IMR-90 (cell line): Measurements from ENCODE around the gene KCNK4. TPM values are rescaled to one million over a fixed set of nuclear protein-coding genes. Genes with fewer than 3 reads are reported as not detected.
A peak's percentile ranks its signal among the peaks of the same experiment; 100 is the strongest.

Experiments
- ATAC-seq: fragments of 200-7000 bp; cut with Tn5 transposase; 2 replicates; pipeline ENCODE4 v1.9.1; 2020; ENCODE audit warnings: low read depth, mild to moderate bottlenecking, moderate library complexity
- BruUV-seq: library from RNA; stranded (reverse); fragments of 400-500 nt; replicated peaks from 2 replicates; lab custom pipeline; 2021; lab: Mats Ljungman, UMichigan
- CTCF ChIA-PET: fragments of 300-600 bp; formaldehyde crosslinking; extraction: SDS; loops from one replicate; lab custom pipeline; 2021; ENCODE audit warnings: antibody characterized with exemption; lab: Yijun Ruan, JAX
- POLR2A ChIA-PET: fragments of 300-600 bp; sonication (Branson Sonifier 250); formaldehyde crosslinking; loops from one replicate; lab custom pipeline; 2022; ENCODE audit warnings: antibody characterized with exemption; ENCODE audit not compliant: unreplicated experiment; lab: Charles Lee
- DNase-seq: peaks from one replicate; pipeline ENCODE4 v3.0.0; 2013
- H2AFZ ChIP-seq: replicated peaks from 2 replicates; pipeline ENCODE3; 2013; ENCODE audit warnings: low read length, mild to moderate bottlenecking; ENCODE audit not compliant: poor library complexity
- H2AK5ac ChIP-seq: 2 replicates; pipeline ENCODE4 v1.6.1; 2013; ENCODE audit warnings: low read depth, low read length, inconsistent platforms
- H2AK9ac ChIP-seq: replicated peaks from 2 replicates; pipeline ENCODE3; 2013; ENCODE audit warnings: mild to moderate bottlenecking, low read depth, low read length, moderate library complexity; ENCODE audit not compliant: poor library complexity
- H2BK120ac ChIP-seq: 2 replicates; pipeline ENCODE4 v1.6.1; 2013; ENCODE audit warnings: low read depth, low read length, inconsistent platforms
- H2BK15ac ChIP-seq: 3 replicates; pipeline ENCODE4 v1.6.1; 2013; ENCODE audit warnings: low read depth, low read length, inconsistent platforms
- H2BK20ac ChIP-seq: 2 replicates; pipeline ENCODE4 v1.6.1; 2013; ENCODE audit warnings: low read depth, mild to moderate bottlenecking, inconsistent platforms, low read length, moderate library complexity
- H2BK5ac ChIP-seq: 2 replicates; pipeline ENCODE4 v1.6.1; 2013; ENCODE audit warnings: mild to moderate bottlenecking, low read depth, low read length, inconsistent platforms; ENCODE audit not compliant: poor library complexity, severe bottlenecking
- H3K14ac ChIP-seq: replicated peaks from 2 replicates; pipeline ENCODE4 v1.6.1; 2013; ENCODE audit warnings: low read depth, low read length, inconsistent platforms
- H3K18ac ChIP-seq: 2 replicates; pipeline ENCODE4 v1.6.1; 2013; ENCODE audit warnings: low read depth, low read length, control low read depth
- H3K23ac ChIP-seq: 2 replicates; pipeline ENCODE4 v1.6.1; 2013; ENCODE audit warnings: low read depth, low read length, inconsistent platforms
- H3K27ac ChIP-seq: 2 replicates; pipeline ENCODE4 v1.5.1; 2013; ENCODE audit warnings: mild to moderate bottlenecking, control low read depth, low read length; ENCODE audit not compliant: insufficient read depth
- H3K27me3 ChIP-seq: 2 replicates; pipeline ENCODE4 v1.6.1; 2013; ENCODE audit warnings: low read length; ENCODE audit not compliant: control insufficient read depth, insufficient read depth
- H3K36me3 ChIP-seq: 2 replicates; pipeline ENCODE4 v1.6.1; 2013; ENCODE audit warnings: low read length, mixed read lengths; ENCODE audit not compliant: control insufficient read depth, insufficient read depth
- H3K4ac ChIP-seq: 2 replicates; pipeline ENCODE4 v1.6.1; 2013; ENCODE audit warnings: low read depth, low read length, inconsistent platforms
- H3K4me1 ChIP-seq: 2 replicates; pipeline ENCODE4 v1.6.1; 2013; ENCODE audit warnings: low read length, mixed read lengths; ENCODE audit not compliant: control insufficient read depth, insufficient read depth
- H3K4me2 ChIP-seq: 2 replicates; pipeline ENCODE4 v1.6.1; 2013; ENCODE audit warnings: low read depth, mild to moderate bottlenecking, control low read depth, low read length, moderate library complexity
- H3K4me3 ChIP-seq: 2 replicates; pipeline ENCODE4 v1.5.1; 2013; ENCODE audit warnings: low read depth, mild to moderate bottlenecking, control low read depth, low read length, moderate library complexity; ENCODE audit not compliant: insufficient read depth
- H3K56ac ChIP-seq: 2 replicates; pipeline ENCODE4 v1.6.1; 2013; ENCODE audit warnings: low read length, inconsistent platforms; ENCODE audit not compliant: insufficient read depth; ENCODE audit errors: extremely low read depth
- H3K79me1 ChIP-seq, 2 experiments: 2 replicates each; pipeline ENCODE4 v1.6.1; 2013; ENCODE audit warnings: low read length in 2 of 2, inconsistent platforms in 1 of 2, low read depth in 1 of 2
- H3K9ac ChIP-seq: 2 replicates; pipeline ENCODE4 v1.6.1; 2013; ENCODE audit warnings: low read depth, low read length, control low read depth
- H3K9me1 ChIP-seq: 2 replicates; pipeline ENCODE4 v1.6.1; 2013; ENCODE audit warnings: low read length, inconsistent platforms; ENCODE audit not compliant: insufficient read depth
- H3K9me3 ChIP-seq: 2 replicates; pipeline ENCODE4 v1.6.1; 2013; ENCODE audit warnings: low read length; ENCODE audit not compliant: control insufficient read depth, insufficient read depth
- H4K20me1 ChIP-seq: 2 replicates; pipeline ENCODE4 v1.6.1; 2013; ENCODE audit warnings: low read length, inconsistent platforms; ENCODE audit not compliant: insufficient read depth
- H4K5ac ChIP-seq: 2 replicates; pipeline ENCODE4 v1.6.1; 2013; ENCODE audit warnings: mild to moderate bottlenecking, low read depth, low read length, control low read depth
- H4K8ac ChIP-seq, 2 experiments: 2 replicates each; pipeline ENCODE4 v1.6.1; 2013; ENCODE audit warnings: low read depth in 2 of 2, low read length in 2 of 2, control low read depth in 1 of 2, inconsistent platforms in 1 of 2
- H4K91ac ChIP-seq: 2 replicates; pipeline ENCODE4 v1.6.1; 2013; ENCODE audit warnings: low read depth, low read length, inconsistent platforms; ENCODE audit not compliant: insufficient read depth
- BHLHE40 ChIP-seq: fragments of 150-350 bp; IDR thresholded peaks from 2 replicates; pipeline ENCODE4 v1.6.1; 2016; ENCODE audit warnings: mild to moderate bottlenecking, low read depth, low read length
- CHD1 ChIP-seq: IDR thresholded peaks from 2 replicates; pipeline ENCODE4 v1.6.1; 2012; ENCODE audit warnings: low read depth, low read length, improper control_type of control experiment
- FOS ChIP-seq: fragments of 150-350 bp; IDR thresholded peaks from 2 replicates; pipeline ENCODE4 v1.6.1; 2016; ENCODE audit warnings: low read depth, low read length
- MAFK ChIP-seq: IDR thresholded peaks from 2 replicates; pipeline ENCODE4 v1.6.1; 2012; ENCODE audit warnings: low read depth, low read length, improper control_type of control experiment
- MXI1 ChIP-seq: IDR thresholded peaks from 2 replicates; pipeline ENCODE4 v1.6.1; 2012; ENCODE audit warnings: low read depth, mild to moderate bottlenecking, low read length, moderate library complexity, borderline replicate concordance
- POLR2A ChIP-seq: IDR thresholded peaks from 2 replicates; pipeline ENCODE4 v1.6.1; 2012; ENCODE audit warnings: mild to moderate bottlenecking, low read depth, low read length
- RCOR1 ChIP-seq: IDR thresholded peaks from 2 replicates; pipeline ENCODE4 v1.6.1; 2012; ENCODE audit warnings: mild to moderate bottlenecking, low read length, improper control_type of control experiment; ENCODE audit not compliant: insufficient replicate concordance
- RFX5 ChIP-seq: IDR thresholded peaks from 2 replicates; pipeline ENCODE4 v1.8.0; 2012; ENCODE audit warnings: low read depth, mild to moderate bottlenecking, low read length, moderate library complexity
- WGBS, 2 experiments: methylation state at CpG; one replicate each; pipeline versions ENCODE4 v1.1.5 to v1.1.7; 2013; ENCODE audit warnings: missing lambda C conversion rate in 2 of 2; ENCODE audit not compliant: insufficient read length in 1 of 2; ENCODE audit errors: extremely low coverage in 2 of 2; 5-methylcytosine and 5-hydroxymethylcytosine counted together
- dilution Hi-C: fragments of 300-500 bp; cut with HindIII; formaldehyde crosslinking; loops from one replicate; pipeline ENCODE4 v1.14.3; 2018; ENCODE audit warnings: low sequenced_read_pairs; ENCODE audit not compliant: unreplicated experiment
- in situ Hi-C: fragments of 300-500 bp; cut with MboI; formaldehyde crosslinking; loops from 3 replicates; pipeline ENCODE4 v1.14.3; 2019; ENCODE audit warnings: low sequenced_read_pairs, inconsistent platforms, mixed read lengths
- intact Hi-C: fragments of 100-400 bp; cut with micrococcal nuclease; formaldehyde crosslinking; loops from 2 replicates; pipeline ENCODE4 v1.10.0; 2022
- polyA plus RNA-seq, 3 experiments: library from polyadenylated mRNA; depleted of rRNA; stranded (reverse); fragments of >200 nt; gene quantifications; 2 replicates each; pipeline ENCODE4 v1.2.3, GENCODE V29; 2012; ENCODE audit warnings: low replicate concordance in 1 of 3
- total RNA-seq: library from RNA; depleted of rRNA; stranded (reverse); fragments of >200 nt; gene quantifications from 2 replicates; pipeline ENCODE4 v1.2.3, GENCODE V29; 2012
- TF ChIP-seq, protein P1 (sequence below): fragments of 150-350 bp; IDR thresholded peaks from 2 replicates; pipeline ENCODE4 v1.6.1; 2016; ENCODE audit warnings: low read depth, mild to moderate bottlenecking, low read length, moderate library complexity, borderline replicate concordance
- TF ChIP-seq, protein P2 (sequence below): fragments of 150-350 bp; IDR thresholded peaks from 2 replicates; pipeline ENCODE4 v1.6.1; 2017; ENCODE audit warnings: mild to moderate bottlenecking, antibody characterized with exemption, low read length, low read depth

Gene KCNK4
- total and polyA plus RNA-seq, 2 of the 4 experiments (the other 2 are of a cell fraction): not detected

DNA sequence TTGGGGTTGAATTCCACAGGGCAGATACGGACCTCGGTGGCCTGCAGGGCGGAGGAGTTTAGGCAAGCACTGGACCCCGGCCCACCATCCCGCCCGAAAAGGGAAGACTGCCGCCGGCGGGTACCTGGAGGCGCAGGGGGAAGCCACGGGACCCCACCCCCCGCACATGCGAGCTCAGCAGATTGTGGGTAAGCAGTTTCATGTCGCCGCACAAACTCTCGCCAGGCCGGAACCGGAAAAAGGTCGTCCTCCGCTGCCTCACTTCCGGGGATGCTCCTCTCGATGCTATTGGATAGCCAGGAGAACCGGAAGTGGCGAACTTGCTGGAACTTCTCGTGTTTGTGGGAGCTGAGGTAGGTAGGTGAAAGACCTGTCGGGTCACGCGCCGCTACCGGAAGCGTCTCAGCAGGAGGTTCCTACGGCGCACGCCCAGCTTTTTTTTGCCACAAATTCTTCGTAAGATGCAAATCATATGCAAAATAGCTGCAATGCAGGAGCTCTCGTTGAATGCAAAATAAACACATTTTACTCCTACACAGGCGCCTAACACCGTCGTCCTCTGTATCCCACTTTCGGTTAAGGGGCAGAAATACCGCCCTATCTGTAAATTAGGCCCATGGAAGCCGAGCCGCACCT lies 26.3 kb downstream of the KCNK4 start, which contains the start of gene TRMT112 (continued):
- TF ChIP-seq MAFK: peak; percentile 88
- TF ChIP-seq RCOR1: peak; percentile 32

DNA sequence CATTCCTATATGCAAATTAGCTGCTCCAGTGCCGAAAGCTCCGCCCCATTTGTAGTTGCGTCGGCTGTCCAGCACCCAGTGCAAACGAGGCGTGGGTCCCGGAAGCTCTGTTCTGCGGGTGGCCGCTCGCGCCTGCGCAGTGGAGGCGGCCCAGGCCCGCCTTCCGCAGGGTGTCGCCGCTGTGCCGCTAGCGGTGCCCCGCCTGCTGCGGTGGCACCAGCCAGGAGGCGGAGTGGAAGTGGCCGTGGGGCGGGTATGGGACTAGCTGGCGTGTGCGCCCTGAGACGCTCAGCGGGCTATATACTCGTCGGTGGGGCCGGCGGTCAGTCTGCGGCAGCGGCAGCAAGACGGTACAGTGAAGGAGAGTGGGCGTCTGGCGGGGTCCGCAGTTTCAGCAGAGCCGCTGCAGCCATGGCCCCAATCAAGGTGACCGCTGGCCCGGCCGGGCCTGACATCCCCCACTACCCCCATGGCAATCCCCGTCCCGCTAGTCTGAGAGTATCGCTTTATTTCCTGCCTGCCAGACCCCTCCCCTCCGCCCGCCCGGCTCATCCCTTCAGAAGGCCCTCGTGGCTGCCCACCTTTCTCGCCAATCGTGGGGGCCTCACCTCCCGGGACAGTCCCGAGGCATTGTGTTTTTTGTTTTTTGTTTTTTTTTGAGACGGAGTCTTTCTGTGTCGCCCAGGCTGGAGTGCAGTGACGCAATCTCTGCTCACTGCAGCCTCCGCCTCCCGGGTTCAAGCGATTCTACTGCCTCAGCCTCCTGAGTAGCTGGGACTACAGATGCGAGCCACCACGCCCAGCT lies 27.1 kb downstream of the KCNK4 start, which contains the start of gene PRDX5:
Gene PRDX5, plus strand, starts transcription at position 161 of the 805 bp plus-strand sequence. Its CDS starts 95 bp downstream, at position 256.
- ATAC-seq (peak; percentile 92), DNase-seq (peak; percentile 94)
- Histone ChIP-seq H3K56ac (peak within 1 kb of the TSS; percentile 93), H3K27ac (peak within 1 kb of the TSS; percentile 79), H3K4me1 (peaks cover 6% of the 10 kb centered on the region), H2AK5ac (peak within 1 kb of the TSS; percentile 96), H3K23ac (peak within 1 kb of the TSS; percentile 92), H3K9me3 (no peaks in the 10 kb centered on the region), H3K79me1 (peaks cover 7 to 34% of the 10 kb centered on the region in 2 experiments), H3K18ac (peak within 1 kb of the TSS; percentile 42), H4K91ac (peak within 1 kb of the TSS; percentile 94), H4K5ac (peak within 1 kb of the TSS; percentile 80), H3K9ac (peak within 1 kb of the TSS; percentile 91), H3K14ac (peak within 1 kb of the TSS; percentile 95), H2BK5ac (peak within 1 kb of the TSS; percentile 89), H3K27me3 (no peaks in the 10 kb centered on the region), H2AK9ac (peak within 1 kb of the TSS; percentile 98), H3K4ac (peak within 1 kb of the TSS; percentile 98), H3K36me3 (peaks cover 31% of the 10 kb centered on the region), H2BK120ac (peak within 1 kb of the TSS; percentile 76), H4K20me1 (no peaks in the 10 kb centered on the region; the same call in 1 of the 2 replicates), H3K4me3 (peak within 1 kb of the TSS; percentile 67), H2BK15ac (peak within 1 kb of the TSS; percentile 76; the same call in 1 of the 3 replicates), H3K4me2 (peak within 1 kb of the TSS; percentile 95), H2AFZ (peak within 1 kb of the TSS; percentile 85), H2BK20ac (peak within 1 kb of the TSS; percentile 69), H4K8ac (peak within 1 kb of the TSS; percentile 91 to 99), H3K9me1 (peaks cover 14% of the 10 kb centered on the region)
- dilution Hi-C loops (no loop called here), in situ Hi-C loops (no loop called here), intact Hi-C loops (loop anchor here (1.0 kb wide), 1 partner anchor 37 kb away; no protein-coding TSS in a partner anchor)
- ChIA-PET POLR2A (interaction anchor here (0.6 to 1.0 kb wide), 7 partner anchors 13 to 71 kb away, joined by 3 to 4 read pairs (median 3); partner anchors contain the start of gene ESRRA), CTCF (interaction anchor here (0.5 to 2.3 kb wide), 7 partner anchors 14 to 47 kb away, joined by 3 to 27 read pairs (median 6); no protein-coding TSS in a partner anchor)
- no TSS peak for BruUV-seq
- 0% methylated on average over 11 of the region's 61 CpGs; no CpG with 5 or more reads in 1 of the 2 experiments for WGBS, 2 experiments
- TF ChIP-seq, protein P1, sequence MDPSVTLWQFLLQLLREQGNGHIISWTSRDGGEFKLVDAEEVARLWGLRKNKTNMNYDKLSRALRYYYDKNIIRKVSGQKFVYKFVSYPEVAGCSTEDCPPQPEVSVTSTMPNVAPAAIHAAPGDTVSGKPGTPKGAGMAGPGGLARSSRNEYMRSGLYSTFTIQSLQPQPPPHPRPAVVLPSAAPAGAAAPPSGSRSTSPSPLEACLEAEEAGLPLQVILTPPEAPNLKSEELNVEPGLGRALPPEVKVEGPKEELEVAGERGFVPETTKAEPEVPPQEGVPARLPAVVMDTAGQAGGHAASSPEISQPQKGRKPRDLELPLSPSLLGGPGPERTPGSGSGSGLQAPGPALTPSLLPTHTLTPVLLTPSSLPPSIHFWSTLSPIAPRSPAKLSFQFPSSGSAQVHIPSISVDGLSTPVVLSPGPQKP: no peak
- TF ChIP-seq RFX5 (no peak), BHLHE40 (peak; percentile 56; the same call in 1 of the 2 replicates), FOS (no peak), CHD1 (no peak), POLR2A (peak; percentile 66), MXI1 (peak; percentile 64; the same call in 1 of the 2 replicates), RCOR1 (no peak)
- TF ChIP-seq, protein P2, sequence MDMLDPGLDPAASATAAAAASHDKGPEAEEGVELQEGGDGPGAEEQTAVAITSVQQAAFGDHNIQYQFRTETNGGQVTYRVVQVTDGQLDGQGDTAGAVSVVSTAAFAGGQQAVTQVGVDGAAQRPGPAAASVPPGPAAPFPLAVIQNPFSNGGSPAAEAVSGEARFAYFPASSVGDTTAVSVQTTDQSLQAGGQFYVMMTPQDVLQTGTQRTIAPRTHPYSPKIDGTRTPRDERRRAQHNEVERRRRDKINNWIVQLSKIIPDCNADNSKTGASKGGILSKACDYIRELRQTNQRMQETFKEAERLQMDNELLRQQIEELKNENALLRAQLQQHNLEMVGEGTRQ: no peak
